H1 (cell line): ENCODE results near the gene MCAT. TPM values are rescaled to one million over a fixed set of nuclear protein-coding genes. Genes with fewer than 3 reads are reported as not detected.
A peak's percentile ranks its signal among the peaks of the same experiment; 100 is the strongest.

ENCODE experiments used
- BACH1 ChIP-seq: IDR thresholded peaks from 2 replicates; pipeline ENCODE4 v1.6.1; 2012; ENCODE audit warnings: low read length, improper control_type of control experiment
- CBX5 ChIP-seq: fragments of 300-800, 300-1000 bp; sonication (generic); IDR thresholded peaks from 2 replicates; pipeline ENCODE4 v1.7.1; 2016; ENCODE audit warnings: antibody characterized with exemption, low read length, low read depth
- CBX8 ChIP-seq: fragments of 300-800, 300-1000 bp; sonication (generic); IDR thresholded peaks from 2 replicates; pipeline ENCODE4 v1.7.1; 2016; ENCODE audit warnings: low read depth, low read length, borderline replicate concordance
- MAFK ChIP-seq: IDR thresholded peaks from 2 replicates; pipeline ENCODE4 v1.6.1; 2012; ENCODE audit warnings: low read depth, mild to moderate bottlenecking, improper control_type of control experiment, low read length
- SIN3A ChIP-seq, 2 experiments: IDR thresholded peaks in 1 of 2; conservative IDR thresholded peaks in 1 of 2; 2 replicates each; pipeline ENCODE4 v1.6.1; 2011 to 2012; ENCODE audit warnings: low read length in 2 of 2, improper control_type of control experiment in 1 of 2, low read depth in 1 of 2, mild to moderate bottlenecking in 1 of 2
- TCF12 ChIP-seq: IDR thresholded peaks from 2 replicates; pipeline ENCODE4 v1.6.1; 2011; ENCODE audit warnings: low read depth, mild to moderate bottlenecking, low read length
- polyA plus RNA-seq, 7 experiments: library from polyadenylated mRNA; depleted of rRNA in 3 of 7; stranded (reverse) in 5 of 7; unstranded in 2 of 7; fragments of >200 nt in 5 of 7; fragments of 200-250 nt in 2 of 7; gene quantifications; 1 replicate in 5 of 7; 2 replicates in 1 of 7; 4 replicates in 1 of 7; pipeline versions ENCODE4 v1.2.1 to v1.2.3, GENCODE V29; 2011 to 2013; ENCODE audit warnings: missing spikeins in 2 of 7, mixed read lengths in 2 of 7
- total RNA-seq: library from RNA; stranded (reverse); fragmentation: NEBNext Ultra II Directional; extraction: Animal tissue kit (Norgen Biotek cat#: 25700); gene quantifications from 2 replicates; pipeline ENCODE4 v1.2.1, GENCODE V29; 2021

Gene MCAT
- total and polyA plus RNA-seq, 2 of the 8 experiments (the other 6 are each of a cell fraction or from before 2014, with no cell fraction given): 15.8 to 17.4 TPM

DNA sequence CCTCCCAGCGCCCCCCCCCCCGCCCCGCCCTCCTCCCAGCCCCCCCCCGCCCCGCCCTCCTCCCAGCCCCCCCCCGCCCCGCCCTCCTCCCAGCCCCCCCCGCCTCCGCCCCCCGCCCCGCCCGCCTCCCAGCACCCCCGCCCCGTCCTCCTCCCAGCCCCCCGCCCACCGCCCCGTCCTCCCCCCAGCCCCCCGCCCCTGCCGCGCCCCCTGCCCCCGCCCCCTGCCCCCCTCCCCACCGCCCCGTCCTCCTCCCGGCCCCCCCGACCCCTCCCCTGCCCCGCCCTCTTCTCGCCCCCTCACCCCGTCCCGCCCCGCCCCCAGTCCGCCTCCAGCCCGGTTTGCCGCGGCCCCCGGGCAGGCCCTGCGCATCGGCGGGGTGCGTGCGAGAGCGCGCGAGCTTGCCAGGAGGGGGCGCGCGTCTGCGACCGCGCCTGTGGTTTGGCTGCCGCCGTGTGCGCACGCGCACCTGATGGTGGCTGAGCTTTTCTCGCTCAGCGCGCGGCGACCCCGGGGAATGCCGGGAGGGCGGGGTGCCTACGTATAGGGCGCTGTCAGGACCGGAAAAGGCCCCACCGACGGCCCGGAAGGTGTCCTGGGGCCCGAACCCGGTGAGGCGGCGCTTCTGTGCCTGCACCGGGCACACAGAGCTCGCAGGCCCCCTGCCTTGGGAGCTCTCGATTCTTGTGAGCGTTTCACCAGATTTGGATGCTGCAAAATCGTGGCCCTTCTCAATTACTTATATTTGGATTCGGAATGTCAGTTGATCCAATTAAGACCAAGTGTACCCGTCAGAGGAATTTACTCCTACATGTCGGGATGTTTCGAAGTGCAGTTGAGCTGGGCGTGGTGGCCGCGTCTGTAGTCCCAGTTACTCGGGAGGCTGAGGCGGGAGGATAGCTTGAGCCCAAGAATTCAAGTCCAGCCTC is 44.2 kb upstream of the MCAT start (continued):
- TF ChIP-seq CBX8 (no peak), SIN3A (conservative IDR thresholded peaks at IDR 0.05 in 1 of 2, IDR thresholded peaks at IDR 0.05 in 1 of 2; ENCODE audit: low read depth in 1 of 2, low read length in 2 of 2) (peak in 1 of 2 experiments; percentile 63; a peak in 1 of 4 replicates), TCF12 (0 out of 2 replicates have a peak, but pooled peaks have one; percentile 7), MAFK (no peak), BACH1 (no peak), CBX5 (no peak)
